ENCODE data around the gene ZNF441.

DNA sequence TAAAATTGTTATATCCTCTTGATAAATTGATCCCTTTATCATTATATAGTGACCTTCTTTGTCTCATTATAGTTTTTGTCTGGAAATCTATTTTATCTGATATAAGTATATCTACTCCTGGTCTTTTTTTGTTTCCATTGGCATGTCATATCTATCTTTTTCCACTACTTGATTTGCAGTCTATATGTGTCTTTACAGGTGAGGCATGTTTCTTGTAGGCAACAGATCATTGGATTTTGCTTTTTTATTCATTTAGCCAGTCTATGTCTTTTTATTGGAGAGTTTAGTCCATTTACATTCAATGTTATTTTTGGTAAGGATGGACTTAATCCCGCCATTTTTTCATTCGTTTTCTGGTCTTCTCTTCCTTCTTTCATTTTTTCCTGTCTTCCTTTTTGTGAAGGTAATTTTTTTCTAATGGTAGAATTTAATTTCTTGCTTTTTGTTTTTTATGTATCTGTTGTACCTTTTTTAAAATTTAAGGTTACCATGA lies 14.5 kb upstream of the ZNF441 start:
- TF ChIP-seq, protein P1, sequence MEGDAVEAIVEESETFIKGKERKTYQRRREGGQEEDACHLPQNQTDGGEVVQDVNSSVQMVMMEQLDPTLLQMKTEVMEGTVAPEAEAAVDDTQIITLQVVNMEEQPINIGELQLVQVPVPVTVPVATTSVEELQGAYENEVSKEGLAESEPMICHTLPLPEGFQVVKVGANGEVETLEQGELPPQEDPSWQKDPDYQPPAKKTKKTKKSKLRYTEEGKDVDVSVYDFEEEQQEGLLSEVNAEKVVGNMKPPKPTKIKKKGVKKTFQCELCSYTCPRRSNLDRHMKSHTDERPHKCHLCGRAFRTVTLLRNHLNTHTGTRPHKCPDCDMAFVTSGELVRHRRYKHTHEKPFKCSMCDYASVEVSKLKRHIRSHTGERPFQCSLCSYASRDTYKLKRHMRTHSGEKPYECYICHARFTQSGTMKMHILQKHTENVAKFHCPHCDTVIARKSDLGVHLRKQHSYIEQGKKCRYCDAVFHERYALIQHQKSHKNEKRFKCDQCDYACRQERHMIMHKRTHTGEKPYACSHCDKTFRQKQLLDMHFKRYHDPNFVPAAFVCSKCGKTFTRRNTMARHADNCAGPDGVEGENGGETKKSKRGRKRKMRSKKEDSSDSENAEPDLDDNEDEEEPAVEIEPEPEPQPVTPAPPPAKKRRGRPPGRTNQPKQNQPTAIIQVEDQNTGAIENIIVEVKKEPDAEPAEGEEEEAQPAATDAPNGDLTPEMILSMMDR (conservative IDR thresholded peaks at IDR 0.05 in 1 of 2, IDR thresholded peaks at IDR 0.05 in 1 of 2; ENCODE audit: extremely low read depth in 1 of 2, insufficient read depth in 1 of 2, low read depth in 1 of 2, low read length in 2 of 2), result no peak
- TF ChIP-seq EZH2 (IDR thresholded peaks at IDR 0.05; ENCODE audit: borderline replicate concordance, low read length), result no peak
